ENCODE data around the gene SLCO2A1.

Gene SLCO2A1

GRCh38 chr3:134052370-134052769 lies 22.6 kb upstream of the SLCO2A1 start:
- ATAC-seq (no peak), DNase-seq (no peak)
- H3K27ac Mint-ChIP-seq, result no peak overlapping the region
- H3K4me3 Mint-ChIP-seq, result no peak overlapping the region
- peaks cover 5% of the 10 kb centered on the region for H3K4me1 Mint-ChIP-seq
- no peaks in the 10 kb centered on the region for H3K9me3 Mint-ChIP-seq
- H3K27me3 Mint-ChIP-seq, result peaks cover 8% of the 10 kb centered on the region

DNA sequence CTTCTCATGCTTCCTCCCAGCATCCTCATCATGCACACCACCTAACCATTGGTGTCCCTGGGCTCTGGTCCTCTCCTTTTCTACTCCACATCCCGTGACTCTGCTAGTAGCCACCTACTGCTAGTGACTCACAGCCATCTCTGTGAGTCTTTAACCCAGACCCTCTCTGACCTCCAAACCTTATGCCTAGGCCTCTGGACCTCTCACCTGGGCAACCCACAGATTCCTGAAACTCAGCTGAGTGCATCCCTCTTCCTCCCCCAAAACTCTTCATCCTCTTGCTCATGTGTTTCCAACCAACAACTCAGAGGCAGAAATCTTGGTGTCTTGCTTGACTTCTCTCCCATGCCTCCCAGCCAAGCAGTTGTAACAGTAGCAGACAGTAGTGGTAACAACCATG lies 20.0 kb upstream of the SLCO2A1 start:
- ATAC-seq (no peak), DNase-seq (no peak)
- Mint-ChIP-seq H3K27ac (peak overlapping the region in 1 of 2 donors; percentile 30), H3K4me3 (no peak overlapping the region), H3K4me1 (peaks cover under 1% of the 10 kb centered on the region), H3K27me3 (peaks cover 8% of the 10 kb centered on the region), H3K9me3 (peaks cover 8 to 9% of the 10 kb centered on the region in 2 donors)

DNA sequence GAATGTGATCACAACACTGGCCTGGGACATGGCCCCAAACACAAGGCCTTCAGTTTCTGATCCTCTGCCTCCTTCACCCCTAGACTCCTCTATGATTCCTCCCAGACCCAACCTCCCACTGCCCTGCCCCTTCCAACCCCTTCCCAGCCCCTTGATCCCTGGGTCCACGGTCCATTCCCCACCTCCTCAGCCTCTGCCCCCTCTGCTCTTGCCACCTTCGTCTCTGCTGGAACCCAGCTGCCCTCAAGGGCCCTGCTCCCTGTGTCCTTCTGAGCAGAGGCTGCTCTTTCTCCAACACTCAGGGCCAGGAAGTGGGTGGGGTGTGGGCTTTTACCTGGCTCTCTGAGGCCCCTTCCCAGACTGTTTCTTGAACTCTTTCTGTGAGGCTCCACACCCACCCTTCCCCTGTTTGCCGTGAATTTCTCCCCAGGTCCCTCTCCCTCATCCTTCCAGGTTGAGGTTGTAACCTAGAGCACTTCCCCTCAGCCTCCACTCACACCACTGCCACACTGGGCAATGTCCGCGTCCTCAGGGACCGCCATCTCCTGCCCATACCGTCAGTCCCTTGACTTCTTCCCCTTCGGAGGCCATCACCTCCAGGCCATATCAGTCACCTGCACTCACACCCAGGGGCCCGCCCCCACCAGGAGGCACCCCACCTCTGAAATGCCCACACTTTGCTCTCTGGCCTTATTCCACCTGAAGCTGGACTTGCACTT lies 18.7 kb upstream of the SLCO2A1 start:
- DNase-seq (no peak), ATAC-seq (no peak)
- H3K27me3 Mint-ChIP-seq, result peaks cover 8% of the 10 kb centered on the region
- H3K9me3 Mint-ChIP-seq, result peaks cover 8 to 10% of the 10 kb centered on the region in 2 donors
- no peaks in the 10 kb centered on the region for H3K4me1 Mint-ChIP-seq
- no peak overlapping the region for H3K27ac Mint-ChIP-seq
- no peak overlapping the region for H3K4me3 Mint-ChIP-seq

GRCh38 chr3:134044459-134044858 lies 14.7 kb upstream of the SLCO2A1 start:
- H3K4me1 Mint-ChIP-seq, result no peaks in the 10 kb centered on the region
- no peak overlapping the region for H3K4me3 Mint-ChIP-seq
- no peak overlapping the region for H3K27ac Mint-ChIP-seq
- DNase-seq (no peak), ATAC-seq (no peak)
- peaks cover 8 to 10% of the 10 kb centered on the region in 2 donors for H3K9me3 Mint-ChIP-seq
- H3K27me3 Mint-ChIP-seq, result peaks cover under 1% of the 10 kb centered on the region

DNA sequence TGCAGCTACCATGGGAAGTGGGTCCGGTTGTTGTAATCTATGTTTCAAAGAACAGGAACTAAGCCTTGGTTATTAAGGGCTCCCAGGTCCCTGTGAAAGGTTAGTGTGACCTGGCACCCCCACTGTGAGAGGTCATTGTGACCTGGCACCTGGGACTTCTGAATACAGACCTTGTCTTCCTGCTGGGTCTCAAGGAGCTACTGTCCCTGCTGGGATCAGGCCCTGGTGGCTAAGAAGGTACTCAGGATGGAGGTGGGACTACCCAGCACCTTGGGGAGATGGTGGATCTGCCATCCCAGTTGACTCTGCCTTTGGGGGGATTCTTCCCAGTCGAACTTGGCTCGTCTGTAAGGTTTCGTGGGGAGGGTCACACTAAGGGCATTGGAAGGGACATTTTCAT lies 10.3 kb upstream of the SLCO2A1 start:
- H3K4me3 Mint-ChIP-seq, result no peak overlapping the region
- ATAC-seq, result no peak
- DNase-seq, result no peak
- H3K27me3 Mint-ChIP-seq, result peaks cover 9% of the 10 kb centered on the region
- no peak overlapping the region for H3K27ac Mint-ChIP-seq
- H3K9me3 Mint-ChIP-seq, result peaks cover 1 to 5% of the 10 kb centered on the region in 2 donors
- H3K4me1 Mint-ChIP-seq, result no peaks in the 10 kb centered on the region

GRCh38 chr3:134039161-134039862 lies 9.6 kb upstream of the SLCO2A1 start:
- peaks cover 9% of the 10 kb centered on the region for H3K27me3 Mint-ChIP-seq
- no peaks in the 10 kb centered on the region for H3K4me1 Mint-ChIP-seq
- DNase-seq, result no peak
- ATAC-seq, result peak; percentile 48
- H3K27ac Mint-ChIP-seq, result no peak overlapping the region
- H3K9me3 Mint-ChIP-seq, result no peaks in the 10 kb centered on the region
- H3K4me3 Mint-ChIP-seq, result no peak overlapping the region

DNA sequence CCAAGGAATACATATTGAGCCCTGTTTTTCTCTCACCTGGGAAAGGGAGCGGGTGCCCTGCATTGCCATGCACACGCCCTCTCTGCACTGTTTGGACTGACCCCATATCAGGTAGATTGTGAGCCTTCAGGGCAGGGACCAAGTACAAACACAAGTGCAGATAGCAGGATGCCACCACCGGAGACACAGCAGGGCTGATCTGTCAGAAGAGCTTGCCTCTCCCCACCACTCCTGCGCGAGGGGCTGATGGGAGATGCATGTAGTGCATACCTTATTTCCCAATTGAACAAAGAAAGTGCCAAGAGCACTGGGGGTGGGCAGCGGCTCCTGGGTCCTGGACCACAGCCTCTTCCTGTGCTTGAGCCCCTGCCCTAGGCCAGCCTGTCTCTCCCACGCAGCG lies 9.0 kb upstream of the SLCO2A1 start:
- Mint-ChIP-seq H3K9me3 (no peaks in the 10 kb centered on the region), H3K4me3 (no peak overlapping the region), H3K27me3 (peaks cover 9% of the 10 kb centered on the region), H3K4me1 (no peaks in the 10 kb centered on the region), H3K27ac (peak overlapping the region in 1 of 2 donors; percentile 3)
- DNase-seq (no peak), ATAC-seq (peak; percentile 42)

- no peak for DNase-seq
Measured at GRCh38 chr3:134038071-134038491, 8.4 kb upstream of the SLCO2A1 start.

GRCh38 chr3:134037168-134037567 lies 7.4 kb upstream of the SLCO2A1 start:
- Mint-ChIP-seq H3K9me3 (no peaks in the 10 kb centered on the region), H3K27me3 (peaks cover 22% of the 10 kb centered on the region), H3K4me3 (no peak overlapping the region), H3K4me1 (no peaks in the 10 kb centered on the region), H3K27ac (no peak overlapping the region)
- ATAC-seq (no peak), DNase-seq (no peak)

More at GRCh38 chr3:134038071-134038491, 8.4 kb upstream of the SLCO2A1 start:
- Mint-ChIP-seq H3K4me3 (no peak overlapping the region), H3K9me3 (no peaks in the 10 kb centered on the region), H3K27me3 (peaks cover 15% of the 10 kb centered on the region), H3K4me1 (no peaks in the 10 kb centered on the region), H3K27ac (no peak overlapping the region)
- ATAC-seq, result peak; percentile 27

DNA sequence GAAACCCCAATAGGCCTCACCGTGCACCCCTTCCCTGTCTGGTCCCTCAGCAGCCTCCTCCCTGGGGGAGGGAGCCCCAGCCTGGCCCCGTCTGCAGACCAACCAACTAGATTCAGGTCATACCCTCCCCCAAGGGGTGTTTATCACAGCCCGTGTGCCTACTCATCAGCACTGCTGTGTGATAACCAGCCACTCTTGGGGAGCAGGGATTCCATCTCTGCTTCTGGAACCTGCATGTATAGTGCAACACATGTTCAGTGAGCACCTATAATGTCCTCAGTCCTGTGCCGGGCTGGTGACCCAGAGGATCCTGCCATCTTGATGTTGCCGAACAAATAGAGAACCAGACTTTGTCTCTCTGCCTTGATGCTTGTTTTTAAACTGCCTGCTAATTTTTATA lies 6.6 kb upstream of the SLCO2A1 start:
- DNase-seq (no peak), ATAC-seq (no peak)
- Mint-ChIP-seq H3K27me3 (peaks cover 30% of the 10 kb centered on the region), H3K4me3 (no peak overlapping the region), H3K27ac (no peak overlapping the region), H3K9me3 (no peaks in the 10 kb centered on the region), H3K4me1 (no peaks in the 10 kb centered on the region)

- Mint-ChIP-seq H3K27ac (no peak overlapping the region), H3K9me3 (no peaks in the 10 kb centered on the region), H3K27me3 (peaks cover 35% of the 10 kb centered on the region), H3K4me3 (no peak overlapping the region), H3K4me1 (no peaks in the 10 kb centered on the region)
- ATAC-seq (no peak), DNase-seq (no peak)
Measured at GRCh38 chr3:134035836-134036235, 6.1 kb upstream of the SLCO2A1 start.

GRCh38 chr3:134034005-134034785 lies 4.5 kb upstream of the SLCO2A1 start:
- no peak overlapping the region for H3K27ac Mint-ChIP-seq
- no peak for ATAC-seq
- H3K4me3 Mint-ChIP-seq, result no peak overlapping the region
- no peaks in the 10 kb centered on the region for H3K9me3 Mint-ChIP-seq
- H3K4me1 Mint-ChIP-seq, result peaks cover 8% of the 10 kb centered on the region
- DNase-seq, result no peak
- H3K27me3 Mint-ChIP-seq, result peaks cover 51% of the 10 kb centered on the region

GRCh38 chr3:134033315-134033996 lies 3.7 kb upstream of the SLCO2A1 start:
- Mint-ChIP-seq H3K4me3 (no peak overlapping the region), H3K9me3 (no peaks in the 10 kb centered on the region)

GRCh38 chr3:134031348-134031915 lies 1.7 kb upstream of the SLCO2A1 start:
- no peak for DNase-seq
- peaks cover 14% of the 10 kb centered on the region for H3K4me1 Mint-ChIP-seq
- no peak for ATAC-seq
- no peak overlapping the region for H3K27ac Mint-ChIP-seq
- H3K27me3 Mint-ChIP-seq, result peaks cover 66% of the 10 kb centered on the region
- H3K4me3 Mint-ChIP-seq, result no peak overlapping the region
- no peaks in the 10 kb centered on the region for H3K9me3 Mint-ChIP-seq

More at GRCh38 chr3:134033315-134033996, 3.7 kb upstream of the SLCO2A1 start:
- Mint-ChIP-seq H3K27me3 (peaks cover 55% of the 10 kb centered on the region), H3K27ac (no peak overlapping the region), H3K4me1 (peaks cover 14% of the 10 kb centered on the region)
- ATAC-seq (no peak), DNase-seq (no peak)

Data from stimulated activated naive CD8-positive, alpha-beta T cell treated with anti-CD3 and anti-CD28 coated beads, Interleukin-15, amount 100 ng/mL, for 72 hours (primary cell).